Adrenal gland (tissue), 5 donors: ENCODE results near the gene KCNB1.

Experiments
- POLR2A ChIP-seq, 2 donors: fragments of 450-650 bp; IDR thresholded peaks; one replicate each; pipeline ENCODE4 v1.6.1; 2017; ENCODE audit warnings: antibody characterized with exemption in 2 of 2, mild to moderate bottlenecking in 2 of 2, moderate library complexity in 1 of 2
- TF ChIP-seq, protein P1 (sequence below), 6 experiments: fragments of 450-650 bp in 4 of 6; fragments of 200-600 bp in 2 of 6; sonication (generic) in 1 of 6; IDR thresholded peaks; 1 replicate in 5 of 6; 2 replicates in 1 of 6; pipeline versions ENCODE4 v1.5.1 to v1.8.0; 2016 to 2021; ENCODE audit warnings: antibody characterized with exemption in 6 of 6, mild to moderate bottlenecking in 2 of 6, moderate library complexity in 1 of 6
- donor health status: DM: no; HTN: no; CAD: no.

DNA sequence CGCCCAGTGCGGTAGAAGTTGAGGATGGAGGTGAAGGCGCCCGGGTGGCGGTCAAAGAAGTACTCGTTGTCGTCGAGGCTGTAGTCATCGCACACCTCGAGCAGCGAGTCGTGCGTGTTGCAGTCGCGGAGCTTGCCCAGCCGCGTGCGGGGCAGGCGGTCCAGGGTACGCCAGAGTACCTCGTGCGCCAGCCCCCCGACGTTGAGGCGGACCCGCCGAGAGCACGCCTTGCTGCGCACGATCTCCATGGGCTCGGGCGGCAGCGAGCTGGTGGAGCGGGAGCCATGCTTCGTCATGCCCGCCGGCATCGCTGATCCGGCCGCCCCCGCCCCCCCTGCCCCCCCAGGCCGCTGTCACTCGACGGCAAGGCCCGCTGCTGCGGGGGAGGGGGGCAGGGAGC lies 295 bp downstream of the KCNB1 start:
- TF ChIP-seq, protein P1, sequence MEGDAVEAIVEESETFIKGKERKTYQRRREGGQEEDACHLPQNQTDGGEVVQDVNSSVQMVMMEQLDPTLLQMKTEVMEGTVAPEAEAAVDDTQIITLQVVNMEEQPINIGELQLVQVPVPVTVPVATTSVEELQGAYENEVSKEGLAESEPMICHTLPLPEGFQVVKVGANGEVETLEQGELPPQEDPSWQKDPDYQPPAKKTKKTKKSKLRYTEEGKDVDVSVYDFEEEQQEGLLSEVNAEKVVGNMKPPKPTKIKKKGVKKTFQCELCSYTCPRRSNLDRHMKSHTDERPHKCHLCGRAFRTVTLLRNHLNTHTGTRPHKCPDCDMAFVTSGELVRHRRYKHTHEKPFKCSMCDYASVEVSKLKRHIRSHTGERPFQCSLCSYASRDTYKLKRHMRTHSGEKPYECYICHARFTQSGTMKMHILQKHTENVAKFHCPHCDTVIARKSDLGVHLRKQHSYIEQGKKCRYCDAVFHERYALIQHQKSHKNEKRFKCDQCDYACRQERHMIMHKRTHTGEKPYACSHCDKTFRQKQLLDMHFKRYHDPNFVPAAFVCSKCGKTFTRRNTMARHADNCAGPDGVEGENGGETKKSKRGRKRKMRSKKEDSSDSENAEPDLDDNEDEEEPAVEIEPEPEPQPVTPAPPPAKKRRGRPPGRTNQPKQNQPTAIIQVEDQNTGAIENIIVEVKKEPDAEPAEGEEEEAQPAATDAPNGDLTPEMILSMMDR (IDR thresholded peaks at IDR 0.05): no peak
- TF ChIP-seq POLR2A (IDR thresholded peaks at IDR 0.05): no peak
